ENCODE measurements around the gene SKAP2.

Gene SKAP2

DNA sequence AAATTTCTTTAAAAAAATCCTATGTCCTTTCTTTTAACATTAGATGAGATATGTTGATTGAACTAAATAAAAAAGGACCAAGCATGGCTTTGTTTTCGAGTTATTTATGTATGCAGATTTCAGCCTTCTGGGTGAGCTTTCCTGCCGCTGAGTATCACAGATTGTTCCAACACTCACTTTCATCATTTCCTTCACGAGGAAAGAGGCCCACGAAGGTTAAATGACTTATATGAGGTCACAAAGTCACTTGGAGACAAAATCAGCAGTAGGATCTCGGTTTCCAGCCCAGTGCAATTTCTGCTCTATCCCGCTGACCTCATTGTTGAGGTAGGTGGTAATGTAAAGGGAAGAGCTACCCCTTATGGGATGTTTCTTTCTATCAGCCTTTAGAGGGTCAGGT, 226.8 kb downstream of the SKAP2 start:
- Histone ChIP-seq H4K8ac (ENCODE audit: low read depth, low read length) (no peak overlapping the region), H2BK120ac (ENCODE audit: insufficient read depth, low read length, poor library complexity) (no peak overlapping the region), H2AFZ (ENCODE audit: insufficient read depth, low read length, poor library complexity) (no peak overlapping the region), H3K4me3 (ENCODE audit: low read depth, low read length) (no peak overlapping the region), H2BK5ac (ENCODE audit: low read depth, low read length, poor library complexity) (no peak overlapping the region), H3K79me1 (ENCODE audit: low read length) (no peaks in the 10 kb centered on the region), H3K23ac (ENCODE audit: low read length) (no peak overlapping the region), H3K14ac (ENCODE audit: low read length) (no peak overlapping the region), H3K27ac (ENCODE audit: low read depth, low read length) (no peak overlapping the region), H2BK12ac (ENCODE audit: low read length) (no peak overlapping the region), H3K18ac (ENCODE audit: low read length) (no peak overlapping the region), H2AK5ac (ENCODE audit: low read length) (no peak overlapping the region), H4K12ac (ENCODE audit: low read depth, low read length) (no peak overlapping the region), H3K4me2 (ENCODE audit: low read length) (no peak overlapping the region), H3K9me3 (ENCODE audit: insufficient read depth, low read depth, low read length) (peaks cover 3% of the 10 kb centered on the region), H3K79me2 (ENCODE audit: control insufficient read depth, insufficient read depth, low read length, poor library complexity) (no peaks in the 10 kb centered on the region), H3K4ac (ENCODE audit: low read depth, low read length) (no peak overlapping the region), H3K4me1 (ENCODE audit: control insufficient read depth in 1 of 2, insufficient read depth in 2 of 2, low read length in 2 of 2) (no peaks in the 10 kb centered on the region), H3K36me3 (ENCODE audit: control insufficient read depth in 1 of 2, insufficient read depth in 2 of 2, low read length in 2 of 2) (no peaks in the 10 kb centered on the region), H4K91ac (ENCODE audit: low read depth, low read length) (no peak overlapping the region), H3K27me3 (ENCODE audit: insufficient read depth, low read length) (no peaks in the 10 kb centered on the region), H3K9ac (ENCODE audit: low read length) (no peak overlapping the region)
- no CpG with 5 or more reads among the region's 6 CpGs for WGBS (ENCODE audit: extremely low coverage, insufficient coverage, insufficient read length)
- DNase-seq = no peak

DNA sequence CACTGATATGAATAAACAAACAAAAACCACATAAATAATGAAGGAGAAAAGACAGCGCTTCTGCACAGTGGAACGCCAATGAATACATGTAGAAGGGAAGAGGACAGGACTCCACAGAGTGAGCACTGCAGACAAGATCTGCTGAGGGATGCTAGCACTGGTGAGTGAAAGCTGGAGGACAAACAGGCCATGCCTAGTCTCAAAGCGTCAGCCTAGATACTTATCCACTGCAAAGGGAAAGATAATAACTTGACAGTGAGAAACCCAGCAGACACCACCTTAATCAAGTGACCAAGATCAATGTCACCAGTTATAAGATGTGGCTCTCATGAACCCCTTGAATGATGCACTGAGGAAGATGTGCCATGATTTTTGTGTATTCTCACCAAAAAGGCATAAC, 227.6 kb downstream of the SKAP2 start:
- Histone ChIP-seq H3K27ac (ENCODE audit: low read depth, low read length) (no peak overlapping the region), H3K9ac (ENCODE audit: low read length) (no peak overlapping the region), H3K9me3 (ENCODE audit: insufficient read depth, low read depth, low read length) (no peaks in the 10 kb centered on the region), H2BK120ac (ENCODE audit: insufficient read depth, low read length, poor library complexity) (no peak overlapping the region), H4K12ac (ENCODE audit: low read depth, low read length) (no peak overlapping the region), H3K79me2 (ENCODE audit: control insufficient read depth, insufficient read depth, low read length, poor library complexity) (no peaks in the 10 kb centered on the region), H3K4me3 (ENCODE audit: low read depth, low read length) (no peak overlapping the region), H3K79me1 (ENCODE audit: low read length) (no peaks in the 10 kb centered on the region), H2AFZ (ENCODE audit: insufficient read depth, low read length, poor library complexity) (no peak overlapping the region), H3K4me2 (ENCODE audit: low read length) (no peak overlapping the region), H3K36me3 (ENCODE audit: control insufficient read depth in 1 of 2, insufficient read depth in 2 of 2, low read length in 2 of 2) (no peaks in the 10 kb centered on the region), H3K23ac (ENCODE audit: low read length) (no peak overlapping the region), H3K18ac (ENCODE audit: low read length) (no peak overlapping the region), H4K91ac (ENCODE audit: low read depth, low read length) (no peak overlapping the region), H2BK12ac (ENCODE audit: low read length) (no peak overlapping the region), H2AK5ac (ENCODE audit: low read length) (no peak overlapping the region), H4K8ac (ENCODE audit: low read depth, low read length) (no peak overlapping the region), H3K4ac (ENCODE audit: low read depth, low read length) (no peak overlapping the region), H3K27me3 (ENCODE audit: insufficient read depth, low read length) (no peaks in the 10 kb centered on the region), H2BK5ac (ENCODE audit: low read depth, low read length, poor library complexity) (no peak overlapping the region), H3K4me1 (ENCODE audit: control insufficient read depth in 1 of 2, insufficient read depth in 2 of 2, low read length in 2 of 2) (no peaks in the 10 kb centered on the region), H3K14ac (ENCODE audit: low read length) (no peak overlapping the region)
- WGBS (ENCODE audit: extremely low coverage, insufficient coverage, insufficient read length) = no CpG with 5 or more reads among the region's 3 CpGs
- no peak for DNase-seq

DNA sequence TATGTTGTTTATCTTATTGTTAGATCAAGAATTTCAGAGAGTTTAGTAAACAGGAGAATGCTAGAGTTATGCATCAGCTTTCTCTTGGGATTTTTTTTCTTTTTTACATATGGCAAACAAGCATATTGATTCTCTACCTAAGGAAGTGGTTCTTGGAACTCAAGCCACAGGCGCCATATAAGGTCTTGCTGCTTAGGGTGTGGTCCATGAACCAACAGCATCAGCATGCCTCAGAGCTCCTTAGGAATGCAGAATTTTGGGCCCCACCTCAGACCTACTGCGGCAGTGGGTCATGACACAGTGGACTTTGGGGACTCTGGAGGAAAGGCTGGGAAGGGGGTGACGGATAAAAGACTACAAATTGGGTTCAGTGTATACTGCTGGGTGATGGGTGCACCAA, 230.8 kb downstream of the SKAP2 start:
- Histone ChIP-seq H4K8ac (ENCODE audit: low read depth, low read length) (no peak overlapping the region), H3K18ac (ENCODE audit: low read length) (no peak overlapping the region), H2BK12ac (ENCODE audit: low read length) (no peak overlapping the region), H3K4me1 (ENCODE audit: control insufficient read depth in 1 of 2, insufficient read depth in 2 of 2, low read length in 2 of 2) (no peaks in the 10 kb centered on the region), H3K36me3 (ENCODE audit: control insufficient read depth in 1 of 2, insufficient read depth in 2 of 2, low read length in 2 of 2) (no peaks in the 10 kb centered on the region), H3K23ac (ENCODE audit: low read length) (no peak overlapping the region), H4K12ac (ENCODE audit: low read depth, low read length) (no peak overlapping the region), H3K4me2 (ENCODE audit: low read length) (no peak overlapping the region), H2AK5ac (ENCODE audit: low read length) (no peak overlapping the region), H3K9me3 (ENCODE audit: insufficient read depth, low read depth, low read length) (peaks cover 2% of the 10 kb centered on the region), H3K4ac (ENCODE audit: low read depth, low read length) (no peak overlapping the region), H3K27me3 (ENCODE audit: insufficient read depth, low read length) (no peaks in the 10 kb centered on the region), H3K14ac (ENCODE audit: low read length) (no peak overlapping the region), H2AFZ (ENCODE audit: insufficient read depth, low read length, poor library complexity) (no peak overlapping the region), H3K79me2 (ENCODE audit: control insufficient read depth, insufficient read depth, low read length, poor library complexity) (no peaks in the 10 kb centered on the region), H4K91ac (ENCODE audit: low read depth, low read length) (no peak overlapping the region), H2BK120ac (ENCODE audit: insufficient read depth, low read length, poor library complexity) (no peak overlapping the region), H3K27ac (ENCODE audit: low read depth, low read length) (no peak overlapping the region), H3K79me1 (ENCODE audit: low read length) (no peaks in the 10 kb centered on the region), H2BK5ac (ENCODE audit: low read depth, low read length, poor library complexity) (no peak overlapping the region), H3K4me3 (ENCODE audit: low read depth, low read length) (no peak overlapping the region), H3K9ac (ENCODE audit: low read length) (no peak overlapping the region)
- WGBS (ENCODE audit: extremely low coverage, insufficient coverage, insufficient read length) = no CpG with 5 or more reads among the region's 3 CpGs
- DNase-seq = no peak

DNA sequence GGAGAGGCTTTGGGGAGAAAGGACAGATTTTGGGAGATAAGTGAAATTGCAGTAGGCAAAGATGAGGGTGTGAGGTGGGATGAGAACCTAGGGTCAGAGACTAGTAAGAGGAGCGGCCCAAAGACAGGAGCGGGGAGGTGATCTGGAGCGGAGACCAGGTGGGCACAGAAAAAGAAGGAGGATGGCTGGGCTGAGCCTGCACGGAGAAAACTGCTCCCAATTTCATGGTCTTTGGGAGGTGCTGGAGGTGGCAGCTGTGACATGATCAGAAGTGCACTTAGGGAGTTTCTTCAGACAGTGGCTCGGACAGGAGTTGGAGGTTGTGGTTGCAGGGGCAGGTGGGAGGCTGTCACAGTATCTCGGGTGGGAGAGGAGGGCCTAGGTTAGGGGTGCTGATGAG, 232.8 kb downstream of the SKAP2 start:
- Histone ChIP-seq H4K91ac (ENCODE audit: low read depth, low read length) (no peak overlapping the region), H4K8ac (ENCODE audit: low read depth, low read length) (no peak overlapping the region), H3K4ac (ENCODE audit: low read depth, low read length) (no peak overlapping the region), H2AK5ac (ENCODE audit: low read length) (no peak overlapping the region), H2BK120ac (ENCODE audit: insufficient read depth, low read length, poor library complexity) (no peak overlapping the region), H2BK5ac (ENCODE audit: low read depth, low read length, poor library complexity) (no peak overlapping the region), H3K9ac (ENCODE audit: low read length) (no peak overlapping the region), H3K79me2 (ENCODE audit: control insufficient read depth, insufficient read depth, low read length, poor library complexity) (no peaks in the 10 kb centered on the region), H3K27ac (ENCODE audit: low read depth, low read length) (no peak overlapping the region), H3K4me3 (ENCODE audit: low read depth, low read length) (no peak overlapping the region), H3K4me2 (ENCODE audit: low read length) (no peak overlapping the region), H3K9me3 (ENCODE audit: insufficient read depth, low read depth, low read length) (peaks cover 2% of the 10 kb centered on the region), H3K27me3 (ENCODE audit: insufficient read depth, low read length) (no peaks in the 10 kb centered on the region), H3K14ac (ENCODE audit: low read length) (no peak overlapping the region), H2AFZ (ENCODE audit: insufficient read depth, low read length, poor library complexity) (no peak overlapping the region), H3K18ac (ENCODE audit: low read length) (no peak overlapping the region), H4K12ac (ENCODE audit: low read depth, low read length) (no peak overlapping the region), H3K36me3 (ENCODE audit: control insufficient read depth in 1 of 2, insufficient read depth in 2 of 2, low read length in 2 of 2) (no peaks in the 10 kb centered on the region), H3K4me1 (ENCODE audit: control insufficient read depth in 1 of 2, insufficient read depth in 2 of 2, low read length in 2 of 2) (no peaks in the 10 kb centered on the region), H2BK12ac (ENCODE audit: low read length) (no peak overlapping the region), H3K23ac (ENCODE audit: low read length) (no peak overlapping the region), H3K79me1 (ENCODE audit: low read length) (no peaks in the 10 kb centered on the region)
- WGBS (ENCODE audit: extremely low coverage, insufficient coverage, insufficient read length) = no CpG with 5 or more reads among the region's 6 CpGs
- no peak for DNase-seq
